Prostate gland (tissue), 2 donors: ENCODE data around the gene GCNT2.

Source experiments
- POLR2A ChIP-seq: fragments of 450-650 bp; IDR thresholded peaks from one replicate; pipeline ENCODE4 v1.6.1; 2016; ENCODE audit warnings: antibody characterized with exemption, mild to moderate bottlenecking
- POLR2AphosphoS5 ChIP-seq: sonication (generic); formaldehyde crosslinking; IDR thresholded peaks from one replicate; pipeline ENCODE4 v1.6.1; 2017; ENCODE audit warnings: antibody characterized with exemption
- TF ChIP-seq, protein P1 (sequence below), 4 experiments: fragments of 200-600 bp in 2 of 4; fragments of 450-650 bp in 2 of 4; sonication (generic) in 2 of 4; IDR thresholded peaks; 1 replicate in 3 of 4; 2 replicates in 1 of 4; pipeline ENCODE4 v1.5.1; 2016 to 2019; ENCODE audit warnings: antibody characterized with exemption in 4 of 4, mild to moderate bottlenecking in 2 of 4, moderate library complexity in 2 of 4

DNA sequence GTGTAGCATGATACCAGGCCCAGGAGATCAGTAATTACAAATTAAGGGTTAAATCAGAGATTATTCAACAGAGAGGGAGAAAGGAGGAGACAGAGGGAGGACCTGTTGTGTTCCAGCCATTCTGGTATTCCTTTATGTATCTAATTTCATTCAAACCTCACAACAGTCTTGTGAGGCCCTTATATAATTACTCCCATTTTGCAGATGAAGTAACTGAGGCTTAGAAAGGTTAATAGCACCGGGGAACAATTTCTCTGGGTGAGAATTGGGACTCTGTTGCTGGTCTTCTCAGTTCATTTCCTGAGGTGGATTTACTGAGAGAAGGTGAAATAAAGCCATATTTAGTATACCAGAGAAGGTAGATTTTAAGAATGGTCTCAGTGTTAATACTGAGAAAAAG, 106.6 kb downstream of the GCNT2 start:
- TF ChIP-seq, protein P1, sequence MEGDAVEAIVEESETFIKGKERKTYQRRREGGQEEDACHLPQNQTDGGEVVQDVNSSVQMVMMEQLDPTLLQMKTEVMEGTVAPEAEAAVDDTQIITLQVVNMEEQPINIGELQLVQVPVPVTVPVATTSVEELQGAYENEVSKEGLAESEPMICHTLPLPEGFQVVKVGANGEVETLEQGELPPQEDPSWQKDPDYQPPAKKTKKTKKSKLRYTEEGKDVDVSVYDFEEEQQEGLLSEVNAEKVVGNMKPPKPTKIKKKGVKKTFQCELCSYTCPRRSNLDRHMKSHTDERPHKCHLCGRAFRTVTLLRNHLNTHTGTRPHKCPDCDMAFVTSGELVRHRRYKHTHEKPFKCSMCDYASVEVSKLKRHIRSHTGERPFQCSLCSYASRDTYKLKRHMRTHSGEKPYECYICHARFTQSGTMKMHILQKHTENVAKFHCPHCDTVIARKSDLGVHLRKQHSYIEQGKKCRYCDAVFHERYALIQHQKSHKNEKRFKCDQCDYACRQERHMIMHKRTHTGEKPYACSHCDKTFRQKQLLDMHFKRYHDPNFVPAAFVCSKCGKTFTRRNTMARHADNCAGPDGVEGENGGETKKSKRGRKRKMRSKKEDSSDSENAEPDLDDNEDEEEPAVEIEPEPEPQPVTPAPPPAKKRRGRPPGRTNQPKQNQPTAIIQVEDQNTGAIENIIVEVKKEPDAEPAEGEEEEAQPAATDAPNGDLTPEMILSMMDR (IDR thresholded peaks at IDR 0.05): no peak
- TF ChIP-seq POLR2A (no peak), POLR2AphosphoS5 (no peak)
